IPS-15b (cell line): ENCODE data around the gene PLEKHG5.
"Not testable (repeated sequence)": the region's sequence is repeated elsewhere in the genome, so short reads cannot be mapped to it uniquely, and the experiment has no call there.

ENCODE experiments used
- H3K27me3 ChIP-seq: one replicate; pipeline ENCODE4 v1.6.1; 2013; ENCODE audit warnings: low read length; ENCODE audit not compliant: control insufficient read depth, insufficient read depth
- H3K36me3 ChIP-seq: one replicate; pipeline ENCODE4 v1.6.1; 2013; ENCODE audit warnings: low read length; ENCODE audit not compliant: control insufficient read depth, insufficient read depth
- H3K4me1 ChIP-seq: one replicate; pipeline ENCODE4 v1.6.1; 2013; ENCODE audit warnings: mild to moderate bottlenecking, low read length; ENCODE audit not compliant: control insufficient read depth, insufficient read depth
- H3K4me3 ChIP-seq: one replicate; pipeline ENCODE4 v1.5.1; 2013; ENCODE audit warnings: low read depth, low read length
- H3K9ac ChIP-seq: one replicate; pipeline ENCODE4 v1.6.1; 2013; ENCODE audit warnings: low read depth, mild to moderate bottlenecking, low read length
- H3K9me3 ChIP-seq: one replicate; pipeline ENCODE4 v1.6.1; 2013; ENCODE audit warnings: mild to moderate bottlenecking, low read length; ENCODE audit not compliant: control insufficient read depth, insufficient read depth

The PLEKHG5 gene

DNA sequence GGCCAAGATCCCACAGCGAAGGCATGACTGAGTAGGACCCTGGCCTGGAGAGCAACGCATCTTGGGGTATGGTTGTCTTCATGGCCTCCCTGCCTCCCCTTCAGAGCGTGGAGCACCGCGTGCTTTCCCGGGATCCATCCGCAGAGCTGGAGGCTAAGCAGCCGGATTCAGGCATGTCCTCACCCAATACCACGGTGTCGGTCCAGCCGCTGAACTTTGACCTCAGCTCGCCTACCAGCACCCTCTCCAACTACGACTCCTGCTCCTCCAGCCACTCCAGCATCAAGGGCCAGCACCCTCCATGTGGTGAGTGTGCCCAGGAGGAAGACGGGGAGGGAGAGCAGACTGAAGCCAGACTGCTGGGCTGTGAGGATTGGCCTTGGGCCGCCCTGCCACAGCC is 47.1 kb downstream of the PLEKHG5 start:
- Histone ChIP-seq H3K4me3 (no peak overlapping the region), H3K9me3 (no peaks in the 10 kb centered on the region), H3K36me3 (no peaks in the 10 kb centered on the region), H3K4me1 (no peaks in the 10 kb centered on the region), H3K9ac (peak overlapping the region; percentile 60), H3K27me3 (peaks cover 13% of the 10 kb centered on the region)

DNA sequence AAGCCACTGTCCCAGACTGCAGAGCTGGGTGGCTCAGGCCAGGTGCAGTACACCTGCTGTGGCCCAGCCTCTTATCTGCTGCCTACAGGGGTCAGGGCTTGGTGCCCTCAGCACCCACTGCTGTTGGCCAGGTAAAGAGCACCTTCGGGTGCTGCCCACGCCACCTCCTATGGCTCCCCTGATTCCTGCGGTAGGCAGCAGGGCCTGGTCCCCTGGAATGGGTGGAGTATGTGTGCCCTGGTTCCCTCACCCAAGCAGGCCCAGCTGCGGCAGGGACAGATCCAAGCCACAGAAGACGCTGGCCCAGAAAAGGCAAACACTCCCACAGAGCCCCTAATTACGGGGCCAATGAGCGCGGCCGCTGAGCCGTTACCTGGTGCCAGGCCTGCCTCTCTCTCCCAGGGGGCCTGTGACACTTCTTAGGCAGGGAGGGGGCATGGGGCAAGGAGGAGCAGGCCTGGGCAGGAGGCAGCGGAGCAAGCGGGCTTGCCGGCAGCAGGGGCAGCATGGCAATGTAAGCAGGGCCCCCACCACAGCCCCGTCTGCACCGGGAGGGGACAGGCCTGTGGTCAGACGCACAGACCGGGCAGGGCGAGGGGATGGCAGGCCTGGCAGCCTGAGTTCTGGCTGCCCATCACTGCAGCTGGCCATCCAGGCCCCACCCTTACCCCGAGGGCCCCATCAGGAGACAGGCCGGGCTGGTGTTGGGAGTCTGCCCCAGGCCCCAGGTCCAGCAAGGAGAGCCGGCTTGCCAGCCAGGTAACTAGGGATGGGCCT is 47.9 kb downstream of the PLEKHG5 start:
- Histone ChIP-seq H3K9ac (no peak overlapping the region), H3K27me3 (peaks cover 16% of the 10 kb centered on the region), H3K4me1 (no peaks in the 10 kb centered on the region), H3K36me3 (no peaks in the 10 kb centered on the region), H3K4me3 (no peak overlapping the region), H3K9me3 (no peaks in the 10 kb centered on the region)

DNA sequence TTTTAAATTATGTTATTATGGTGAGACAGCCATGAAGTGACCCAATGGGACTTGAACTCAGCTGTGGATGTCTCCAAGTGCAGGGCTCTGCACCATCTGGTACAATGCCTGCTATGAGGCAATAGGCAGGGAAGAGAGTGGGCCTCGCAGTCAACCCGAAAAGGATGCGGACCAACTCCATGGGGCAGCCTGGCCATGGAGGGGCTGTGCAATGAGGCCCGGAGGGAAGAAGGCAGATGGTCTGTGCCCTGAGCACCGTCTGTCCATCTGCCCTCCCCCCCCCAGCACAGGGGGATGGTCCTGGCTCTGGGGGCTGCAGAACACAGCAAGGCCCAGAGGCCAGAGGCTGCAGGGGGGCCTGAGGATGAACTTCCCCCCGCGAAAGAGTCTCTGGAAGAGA is 49.9 kb downstream of the PLEKHG5 start:
- Histone ChIP-seq H3K36me3 (no peaks in the 10 kb centered on the region), H3K4me1 (no peaks in the 10 kb centered on the region), H3K9ac (no peak overlapping the region), H3K9me3 (no peaks in the 10 kb centered on the region), H3K27me3 (peaks cover 16% of the 10 kb centered on the region), H3K4me3 (no peak overlapping the region)

- no peaks in the 10 kb centered on the region for H3K36me3 ChIP-seq
- no peaks in the 10 kb centered on the region for H3K4me1 ChIP-seq
- H3K9me3 ChIP-seq, result no peaks in the 10 kb centered on the region
- peak overlapping the region; percentile 43 for H3K4me3 ChIP-seq
- no peak overlapping the region for H3K9ac ChIP-seq
- peaks cover 16% of the 10 kb centered on the region for H3K27me3 ChIP-seq
These were observed 51.0 kb downstream of the PLEKHG5 start for GRCh38 chr1:6440198-6441126.

GRCh38 chr1:6438047-6438525 is 53.4 kb downstream of the PLEKHG5 start:
- Histone ChIP-seq H3K4me3 (no peak overlapping the region), H3K36me3 (no peaks in the 10 kb centered on the region), H3K27me3 (peaks cover 16% of the 10 kb centered on the region), H3K4me1 (no peaks in the 10 kb centered on the region), H3K9ac (no peak overlapping the region), H3K9me3 (no peaks in the 10 kb centered on the region)

DNA sequence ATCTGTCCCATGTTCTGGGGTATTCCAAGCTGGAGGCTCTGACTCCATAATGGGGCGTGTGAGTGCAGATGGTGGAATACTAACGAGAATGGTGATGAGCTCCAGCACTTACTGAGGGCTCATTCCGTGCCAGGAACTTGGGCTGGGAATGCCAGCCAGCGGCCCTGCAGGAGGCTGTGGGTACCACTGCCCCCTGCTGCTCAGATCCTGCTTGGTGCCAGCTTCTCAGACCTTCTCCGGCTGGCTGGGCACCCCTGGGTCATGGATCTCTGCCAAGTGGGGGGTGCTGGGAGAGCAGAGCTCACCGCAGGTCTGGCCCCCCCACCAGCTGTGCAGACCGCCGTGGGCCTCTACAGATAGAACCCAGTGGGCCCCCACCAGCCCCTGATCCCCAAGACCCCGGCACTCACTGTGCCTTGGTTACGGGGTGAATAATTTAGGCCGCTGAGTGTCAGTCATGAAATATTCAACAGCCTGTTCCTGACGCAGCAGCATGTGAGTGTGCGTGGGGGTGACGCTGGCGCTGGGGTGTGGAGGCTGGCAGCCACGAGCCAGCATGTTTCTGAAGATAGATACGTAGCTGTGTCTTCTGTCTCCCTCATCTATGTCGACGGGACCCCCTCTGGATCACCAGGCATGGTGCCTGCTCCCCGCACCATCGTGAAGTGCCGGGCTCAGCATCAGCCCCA is 54.3 kb downstream of the PLEKHG5 start:
- H3K36me3 ChIP-seq, H3K9me3 ChIP-seq, H3K4me1 ChIP-seq, H3K4me3 ChIP-seq, H3K9ac ChIP-seq: not testable (repeated sequence)
- H3K27me3 ChIP-seq, result peaks cover 16% of the 10 kb centered on the region

- H3K4me3 ChIP-seq, H3K9me3 ChIP-seq, H3K4me1 ChIP-seq, H3K36me3 ChIP-seq, H3K9ac ChIP-seq: not testable (repeated sequence)
- H3K27me3 ChIP-seq, result peaks cover 12% of the 10 kb centered on the region
These were observed 55.2 kb downstream of the PLEKHG5 start for GRCh38 chr1:6436277-6436676.

DNA sequence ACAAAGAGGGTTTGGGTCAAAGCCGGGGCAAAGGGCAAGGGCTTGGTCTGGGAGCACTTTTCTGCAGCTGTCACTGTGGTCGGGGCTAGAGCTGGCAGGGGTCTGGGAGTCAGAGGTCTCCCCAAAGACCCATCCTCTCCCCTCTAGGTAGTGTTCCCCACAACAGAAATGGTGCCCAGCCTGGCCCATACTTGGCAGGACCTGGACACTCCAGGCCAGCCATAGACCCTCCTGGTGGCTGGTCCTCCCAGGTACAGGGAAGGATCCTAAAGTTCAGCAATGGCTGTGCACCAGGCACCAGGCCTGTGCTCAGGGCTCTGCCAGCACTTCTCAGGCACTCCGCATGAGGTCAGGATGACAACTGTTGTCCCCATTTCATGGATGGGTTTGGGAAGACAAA is 55.9 kb downstream of the PLEKHG5 start:
- H3K27me3 ChIP-seq, result peaks cover 8% of the 10 kb centered on the region
- H3K4me3 ChIP-seq, result no peak overlapping the region
- no peaks in the 10 kb centered on the region for H3K36me3 ChIP-seq
- no peaks in the 10 kb centered on the region for H3K4me1 ChIP-seq
- no peaks in the 10 kb centered on the region for H3K9me3 ChIP-seq
- H3K9ac ChIP-seq, result no peak overlapping the region

- Histone ChIP-seq H3K27me3 (peaks cover 8% of the 10 kb centered on the region), H3K9me3 (no peaks in the 10 kb centered on the region), H3K9ac (no peak overlapping the region), H3K36me3 (no peaks in the 10 kb centered on the region), H3K4me1 (no peaks in the 10 kb centered on the region), H3K4me3 (no peak overlapping the region)
These were observed 56.3 kb downstream of the PLEKHG5 start for GRCh38 chr1:6435129-6435528.

DNA sequence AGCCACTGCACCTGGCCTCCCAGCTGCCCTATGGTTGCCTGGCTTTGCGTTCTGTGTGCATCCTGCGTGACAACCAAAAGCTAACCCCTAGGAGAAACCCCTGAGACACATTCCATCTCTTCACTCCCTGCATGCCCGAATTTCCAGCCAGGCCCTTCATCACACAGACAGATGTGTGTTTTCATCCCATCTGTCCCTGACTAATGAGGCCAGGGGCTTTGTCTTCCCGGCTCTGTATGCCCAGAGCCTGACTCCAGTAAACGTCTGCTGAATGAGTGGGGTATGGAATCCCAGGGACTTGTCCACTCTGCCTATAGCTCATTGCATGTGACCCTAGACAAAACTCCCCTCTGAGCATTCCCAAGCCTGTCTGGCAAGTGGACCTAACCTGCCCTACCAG is 57.3 kb downstream of the PLEKHG5 start:
- no peaks in the 10 kb centered on the region for H3K36me3 ChIP-seq
- H3K27me3 ChIP-seq, result peaks cover 3% of the 10 kb centered on the region
- no peaks in the 10 kb centered on the region for H3K4me1 ChIP-seq
- H3K4me3 ChIP-seq, result no peak overlapping the region
- H3K9me3 ChIP-seq, result no peaks in the 10 kb centered on the region
- H3K9ac ChIP-seq, result no peak overlapping the region

- H3K36me3 ChIP-seq, H3K4me3 ChIP-seq, H3K9me3 ChIP-seq, H3K4me1 ChIP-seq, H3K9ac ChIP-seq, H3K27me3 ChIP-seq: not testable (repeated sequence)
These were observed 59.6 kb downstream of the PLEKHG5 start for GRCh38 chr1:6431645-6432579.
